Esophagus squamous epithelium (tissue), 5 donors: Measurements from ENCODE around the gene RAB11FIP3. TPM values are rescaled to one million over a fixed set of nuclear protein-coding genes. Genes with fewer than 3 reads are reported as not detected.

Experiments used
- DNase-seq: peaks from one replicate; lab custom pipeline; 2025; lab: John Stamatoyannopoulos, UW
- H3K27ac ChIP-seq, 4 donors: fragments of 200-600 bp; sonication (generic); one replicate each; pipeline ENCODE4 v1.5.1; 2016 to 2019; ENCODE audit warnings: mild to moderate bottlenecking in 1 of 4
- H3K27me3 ChIP-seq, 4 donors: fragments of 200-600 bp; sonication (generic); 1 replicate in 3 of 4; 2 replicates in 1 of 4; pipeline versions ENCODE4 v1.5.1 to v1.6.0; 2017 to 2021; ENCODE audit warnings: antibody characterized with exemption in 1 of 4
- H3K36me3 ChIP-seq, 3 donors: fragments of 200-600 bp; sonication (generic); one replicate each; pipeline ENCODE4 v1.5.1; 2016 to 2019
- H3K4me1 ChIP-seq, 3 donors: fragments of 200-600 bp; sonication (generic); one replicate each; pipeline ENCODE4 v1.5.1; 2017 to 2019
- H3K4me3 ChIP-seq, 4 donors: fragments of 200-600 bp; sonication (generic); 1 replicate in 3 of 4; 2 replicates in 1 of 4; pipeline ENCODE4 v1.5.1; 2016 to 2019; ENCODE audit warnings: mild to moderate bottlenecking in 2 of 4, moderate library complexity in 1 of 4
- H3K9me3 ChIP-seq, 3 donors: fragments of 200-600 bp; sonication (generic); one replicate each; pipeline ENCODE4 v1.5.1; 2016 to 2019
- POLR2A ChIP-seq, 4 donors: fragments of 450-650 bp; IDR thresholded peaks; one replicate each; pipeline ENCODE4 v1.6.1; 2017; ENCODE audit warnings: antibody characterized with exemption in 4 of 4, mild to moderate bottlenecking in 4 of 4, moderate library complexity in 3 of 4
- WGBS, 2 donors: methylation state at CpG; one replicate each; pipeline ENCODE4 v1.1.5; 2018; 5-methylcytosine and 5-hydroxymethylcytosine counted together
- intact Hi-C: fragments of 100-400 bp; cut with DNase I; formaldehyde crosslinking; loops from one replicate; pipeline ENCODE4 v1.15.0; 2022
- total RNA-seq, 4 donors: library from RNA; depleted of rRNA; stranded (reverse); fragments of >200 nt; gene quantifications; one replicate each; pipeline ENCODE4 v1.1.0, GENCODE V29; 2016
- TF ChIP-seq, protein P1 (sequence below), 6 experiments: fragments of 450-650 bp in 4 of 6; fragments of 200-600 bp in 2 of 6; sonication (generic) in 2 of 6; IDR thresholded peaks; one replicate each; pipeline ENCODE4 v1.5.1; 2016 to 2019; ENCODE audit warnings: antibody characterized with exemption in 6 of 6, mild to moderate bottlenecking in 4 of 6, moderate library complexity in 4 of 6
- donor health status: DM: yes; HTN: yes; CAD: no.

RAB11FIP3 gene
- total RNA-seq, 4 donors from 2014 or later: 8.0 to 25.6 (median 10.1) TPM

DNA sequence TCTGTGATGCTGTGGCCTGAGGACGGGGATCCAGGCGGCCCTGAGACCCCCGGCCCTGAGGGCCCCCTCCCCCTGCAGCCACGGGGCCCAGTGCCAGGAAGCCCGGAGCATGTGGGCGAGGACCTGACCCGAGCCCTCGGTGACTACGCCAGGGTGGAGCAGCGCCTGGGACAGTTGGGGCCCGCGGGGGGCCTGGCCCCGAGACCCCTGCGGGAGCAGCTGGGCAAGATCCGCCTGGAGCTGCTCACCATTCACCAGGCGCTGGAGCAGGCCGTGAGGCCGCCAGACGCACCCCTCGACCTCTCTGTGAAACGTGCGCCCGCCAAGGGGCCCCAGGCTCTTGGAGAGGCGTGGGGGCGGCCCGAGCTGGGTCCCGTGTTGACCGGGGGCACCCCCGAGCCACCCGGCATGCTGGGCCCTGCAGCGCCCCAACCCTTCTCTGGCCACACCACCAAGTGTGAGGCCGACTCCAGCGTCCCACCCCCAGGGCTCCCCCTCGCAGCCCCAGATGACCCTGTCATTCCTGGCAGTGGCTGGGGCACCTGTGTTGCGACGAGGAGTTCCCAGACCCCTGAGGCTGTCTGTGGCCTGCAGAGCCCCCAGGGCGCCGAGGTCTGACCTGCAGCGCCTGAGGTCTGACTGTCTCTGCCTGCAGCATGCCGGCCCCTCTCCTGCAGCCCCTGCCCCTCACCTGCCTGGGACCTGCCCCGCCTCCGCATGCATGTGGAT lies 139.4 kb downstream of the RAB11FIP3 start:
- Histone ChIP-seq H3K4me1 (peaks cover 36 to 60% (median 36%) of the 10 kb centered on the region in 3 donors), H3K27ac (no peak overlapping the region), H3K27me3 (peaks cover 10 to 58% (median 12%) of the 10 kb centered on the region in 4 donors), H3K4me3 (no peak overlapping the region), H3K36me3 (no peaks in the 10 kb centered on the region), H3K9me3 (no peaks in the 10 kb centered on the region)
- TF ChIP-seq, protein P1, sequence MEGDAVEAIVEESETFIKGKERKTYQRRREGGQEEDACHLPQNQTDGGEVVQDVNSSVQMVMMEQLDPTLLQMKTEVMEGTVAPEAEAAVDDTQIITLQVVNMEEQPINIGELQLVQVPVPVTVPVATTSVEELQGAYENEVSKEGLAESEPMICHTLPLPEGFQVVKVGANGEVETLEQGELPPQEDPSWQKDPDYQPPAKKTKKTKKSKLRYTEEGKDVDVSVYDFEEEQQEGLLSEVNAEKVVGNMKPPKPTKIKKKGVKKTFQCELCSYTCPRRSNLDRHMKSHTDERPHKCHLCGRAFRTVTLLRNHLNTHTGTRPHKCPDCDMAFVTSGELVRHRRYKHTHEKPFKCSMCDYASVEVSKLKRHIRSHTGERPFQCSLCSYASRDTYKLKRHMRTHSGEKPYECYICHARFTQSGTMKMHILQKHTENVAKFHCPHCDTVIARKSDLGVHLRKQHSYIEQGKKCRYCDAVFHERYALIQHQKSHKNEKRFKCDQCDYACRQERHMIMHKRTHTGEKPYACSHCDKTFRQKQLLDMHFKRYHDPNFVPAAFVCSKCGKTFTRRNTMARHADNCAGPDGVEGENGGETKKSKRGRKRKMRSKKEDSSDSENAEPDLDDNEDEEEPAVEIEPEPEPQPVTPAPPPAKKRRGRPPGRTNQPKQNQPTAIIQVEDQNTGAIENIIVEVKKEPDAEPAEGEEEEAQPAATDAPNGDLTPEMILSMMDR (IDR thresholded peaks at IDR 0.05): no peak
- no peak for TF ChIP-seq POLR2A (IDR thresholded peaks at IDR 0.05)
- intact Hi-C loops: no loop called here
- DNase-seq: no peak
- WGBS, 2 donors: 63 to 89% methylated on average over 3 to 5 of the region's 42 CpGs

DNA sequence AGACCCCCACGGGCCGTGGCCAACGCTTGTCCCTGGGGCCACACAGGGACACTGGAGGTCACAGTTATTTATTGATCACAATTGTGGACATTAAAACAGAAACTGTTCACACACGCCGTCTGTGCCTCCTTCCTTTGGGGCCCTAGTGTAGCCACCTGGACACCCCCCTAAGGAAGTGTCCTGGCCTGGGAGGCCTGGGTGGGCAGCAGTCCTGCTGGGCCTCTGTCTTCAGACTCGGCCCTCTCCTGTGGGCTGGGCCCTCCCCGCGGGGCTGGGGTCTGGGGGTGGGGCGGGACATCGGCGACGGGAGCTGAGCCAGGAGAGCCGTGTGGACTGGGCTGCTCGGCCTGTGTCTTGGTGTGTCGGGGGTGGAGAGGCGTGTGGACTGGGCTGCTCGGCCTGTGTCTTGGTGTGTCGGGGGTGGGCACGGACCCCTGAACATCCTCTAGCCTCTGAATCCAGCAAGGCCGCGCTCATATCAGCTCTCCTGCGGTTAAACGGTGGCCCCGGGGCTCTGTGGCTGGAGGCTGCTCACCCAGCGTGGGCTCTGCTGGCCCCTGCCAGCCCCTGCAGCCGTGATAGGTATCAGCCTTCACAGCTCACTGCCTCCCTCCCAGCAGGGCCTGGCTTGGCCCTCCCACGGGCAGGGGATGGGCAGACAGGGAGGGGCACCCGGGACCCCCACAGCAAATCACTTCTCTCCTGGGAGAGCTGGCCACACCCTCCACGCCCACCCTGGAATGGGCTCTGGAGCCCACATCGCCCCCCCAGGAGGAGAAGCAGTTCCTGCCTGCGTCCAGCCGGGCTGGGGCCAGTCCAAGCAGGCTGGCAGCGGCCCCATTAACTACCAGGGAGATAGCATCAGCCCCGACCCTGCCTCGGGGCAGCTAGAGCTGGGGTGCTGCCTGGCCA lies 140.2 kb downstream of the RAB11FIP3 start:
- WGBS, 2 donors: 61 to 80% methylated on average over 1 to 8 of the region's 35 CpGs

DNA sequence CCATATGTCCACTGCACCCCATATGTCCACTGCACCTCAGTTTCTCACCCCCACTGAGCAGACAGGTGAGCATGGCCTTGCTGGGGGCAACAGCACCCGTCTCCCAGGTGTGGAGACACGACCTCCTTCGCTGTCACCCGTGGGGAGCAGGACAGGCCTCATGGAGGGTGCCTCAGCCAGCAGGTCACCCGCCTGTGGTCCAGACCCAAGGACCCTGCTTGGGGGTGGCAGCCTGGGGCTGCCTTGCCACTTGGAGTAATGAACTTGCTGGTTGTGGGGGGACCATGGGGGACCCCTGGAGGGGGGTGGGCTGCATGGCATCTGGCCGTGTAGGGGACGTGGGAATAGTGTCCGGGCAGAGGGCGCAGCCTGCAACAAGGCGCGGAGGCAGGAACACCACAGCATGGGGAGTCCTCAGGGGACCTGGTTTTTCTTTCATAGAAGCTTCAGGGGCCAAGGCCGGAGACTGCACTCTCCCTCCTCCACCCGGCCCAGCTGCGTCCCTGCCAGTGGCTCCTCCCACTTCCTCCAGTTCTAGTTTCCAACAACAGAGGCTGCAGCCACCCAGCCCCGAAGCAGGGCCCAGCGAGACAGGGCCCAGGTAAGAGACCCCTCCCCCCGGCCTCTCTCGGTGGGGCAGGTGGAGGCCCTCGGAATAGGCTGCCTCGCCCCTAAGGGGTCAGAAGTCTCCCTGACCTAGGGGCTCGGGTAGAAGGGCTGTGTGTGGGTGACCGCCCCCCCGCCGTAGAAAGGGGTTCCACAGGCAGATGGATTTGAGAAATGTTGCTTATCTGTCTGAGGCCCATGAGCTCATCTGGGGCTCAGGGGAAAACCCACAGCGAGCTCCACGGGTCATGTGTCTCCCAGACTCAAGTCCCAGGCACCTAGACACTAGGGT lies 141.3 kb downstream of the RAB11FIP3 start, which contains the start of gene NHLRC4:
Gene NHLRC4 (plus strand): TSS at position 531 of the 898 bp plus-strand sequence. CDS start 1,043 bp downstream, outside the sequence.
- DNase-seq: no peak
- H3K4me1 ChIP-seq: peaks cover 31 to 64% (median 40%) of the 10 kb centered on the region in 3 donors
- intact Hi-C loops: no loop called here
- no peaks in the 10 kb centered on the region for H3K36me3 ChIP-seq
- H3K27ac ChIP-seq: peak within 1 kb of the TSS; percentile 7 to 68 (median 45)
- peak within 1 kb of the TSS in 3 of 4 donors; percentile 23 to 47 (median 33) for H3K4me3 ChIP-seq
- WGBS, 2 donors: 25 to 36% methylated on average over 2 to 8 of the region's 26 CpGs
- H3K9me3 ChIP-seq: no peaks in the 10 kb centered on the region
- peaks cover 0 to 39% (median 2%) of the 10 kb centered on the region in 4 donors for H3K27me3 ChIP-seq
- TF ChIP-seq POLR2A (IDR thresholded peaks at IDR 0.05): no peak
- TF ChIP-seq, protein P1 (IDR thresholded peaks at IDR 0.05): no peak

More for the DNA sequence above, 140.2 kb downstream of the RAB11FIP3 start:
- Histone ChIP-seq H3K36me3 (no peaks in the 10 kb centered on the region), H3K27ac (peak overlapping the region in 3 of 4 donors; percentile 7 to 68 (median 54)), H3K27me3 (peaks cover 8 to 50% (median 12%) of the 10 kb centered on the region in 4 donors), H3K4me3 (no peak overlapping the region), H3K9me3 (no peaks in the 10 kb centered on the region), H3K4me1 (peaks cover 31 to 59% (median 38%) of the 10 kb centered on the region in 3 donors)
- TF ChIP-seq POLR2A (IDR thresholded peaks at IDR 0.05): no peak
- TF ChIP-seq, protein P1 (IDR thresholded peaks at IDR 0.05): no peak
- DNase-seq: no peak
- intact Hi-C loops: no loop called here

DNA sequence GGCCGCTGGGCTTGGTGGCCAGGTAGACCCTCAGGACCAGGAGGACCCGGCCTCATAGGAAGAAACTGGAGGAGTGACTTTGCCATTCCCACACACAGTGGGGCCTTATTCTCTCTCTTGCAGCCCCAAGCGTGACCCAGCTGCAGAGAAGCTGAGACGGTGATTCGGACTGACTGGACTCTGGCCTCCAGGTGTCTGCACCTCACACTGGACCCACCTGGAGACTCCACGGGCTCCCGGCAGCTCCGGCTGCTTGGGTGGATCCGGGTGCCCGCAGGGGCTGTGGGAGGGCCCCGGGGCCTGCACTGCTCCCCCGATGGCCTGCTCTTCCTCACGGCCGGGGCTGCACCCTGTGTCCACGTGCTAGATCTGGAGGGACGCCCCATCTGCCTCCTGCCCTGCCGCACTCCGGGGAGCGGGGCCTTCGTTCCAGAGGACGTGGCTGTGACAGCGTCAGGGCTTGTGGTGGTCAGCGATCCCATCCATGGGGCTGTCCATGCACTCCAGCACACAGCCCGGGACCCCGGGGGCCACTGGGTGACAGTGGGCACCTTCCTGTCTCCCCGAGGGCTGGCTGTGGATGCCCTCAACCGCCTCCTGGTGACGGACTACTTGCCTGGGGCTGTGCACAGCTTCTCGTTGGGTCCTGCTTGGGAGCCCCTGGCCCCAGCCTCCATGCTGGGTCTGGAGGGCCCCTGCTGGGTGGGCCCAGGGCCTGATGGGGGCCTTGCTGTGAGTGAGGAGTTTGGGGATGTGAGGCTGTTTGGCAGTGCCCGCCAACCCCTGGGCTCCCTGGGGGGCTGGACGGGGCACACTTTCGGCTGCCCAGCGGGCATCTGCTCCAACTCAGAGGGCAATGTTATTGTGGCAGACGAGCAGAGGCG lies 142.2 kb downstream of the RAB11FIP3 start:
- peaks cover 31 to 67% (median 40%) of the 10 kb centered on the region in 3 donors for H3K4me1 ChIP-seq
- H3K9me3 ChIP-seq: no peaks in the 10 kb centered on the region
- H3K36me3 ChIP-seq: peaks cover 0 to 8% (median 0%) of the 10 kb centered on the region in 3 donors
- H3K27me3 ChIP-seq: peaks cover 0 to 30% (median 0%) of the 10 kb centered on the region in 4 donors
- 83% methylated on average over 1 of the region's 35 CpGs; no CpG with 5 or more reads in 1 of the 2 donors for WGBS, 2 donors
- TF ChIP-seq, protein P1 (IDR thresholded peaks at IDR 0.05): no peak
- TF ChIP-seq POLR2A (IDR thresholded peaks at IDR 0.05): no peak
- intact Hi-C loops: no loop called here
- peak overlapping the region in 2 of 4 donors; percentile 33 to 47 for H3K4me3 ChIP-seq
- no peak for DNase-seq
- H3K27ac ChIP-seq: peak overlapping the region in 3 of 4 donors; percentile 7 to 68 (median 54)
